ENCODE results near the gene COL25A1.

The COL25A1 gene

GRCh38 chr4:109291707-109292238 lies 10.7 kb downstream of the COL25A1 start:
- DNase-seq: no peak

DNA sequence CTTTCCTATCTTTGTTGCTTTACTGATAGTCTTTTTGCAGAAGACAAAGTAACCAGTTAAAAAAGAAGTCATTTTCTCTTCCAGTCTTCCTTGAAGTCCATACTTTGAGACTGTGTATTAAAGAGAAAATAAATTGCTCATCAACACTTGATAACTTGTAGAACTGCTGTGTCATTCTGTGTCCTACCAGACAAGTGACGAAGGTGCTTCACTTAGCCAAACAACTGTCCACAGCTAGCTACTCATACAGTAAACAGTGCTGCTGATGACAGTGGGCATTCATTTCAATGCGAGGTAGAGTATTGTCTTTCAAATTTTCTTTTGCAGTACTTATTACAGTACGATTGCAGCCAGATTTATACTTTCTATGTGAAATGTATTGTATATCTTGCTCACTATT lies 11.5 kb downstream of the COL25A1 start:
- no peak for DNase-seq

GRCh38 chr4:109278594-109279031 lies 23.8 kb downstream of the COL25A1 start:
- no peak for DNase-seq

DNA sequence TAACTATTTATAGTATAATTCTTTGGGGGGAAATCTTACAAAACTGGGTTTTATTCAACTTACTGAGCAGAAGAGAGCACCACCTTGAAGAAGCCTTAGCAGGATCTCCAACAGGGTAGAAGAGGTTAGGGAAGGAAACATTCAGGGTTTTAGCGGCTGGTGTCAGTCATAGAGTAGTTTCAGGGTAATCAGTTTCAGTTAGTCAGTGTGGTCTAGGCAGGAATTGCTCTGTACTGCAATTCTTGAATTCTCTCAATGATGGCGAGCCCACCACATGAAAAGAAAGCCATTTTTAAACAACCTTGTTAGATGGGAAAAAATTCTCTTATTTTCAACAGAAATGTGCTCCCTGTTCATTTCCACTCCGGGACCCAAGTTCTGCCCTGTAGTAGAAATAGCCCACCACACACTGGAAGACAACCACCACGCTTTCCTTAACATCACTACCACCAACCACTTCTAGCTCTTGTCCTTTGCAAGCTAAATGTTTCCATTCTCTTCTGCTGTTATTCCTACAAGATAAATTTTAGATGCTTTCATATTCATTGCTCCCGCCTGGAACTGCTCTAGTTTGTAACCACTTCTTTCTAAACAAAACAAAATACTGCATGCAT lies 25.9 kb downstream of the COL25A1 start:
- no peak for DNase-seq

GRCh38 chr4:109275066-109275745 lies 27.3 kb downstream of the COL25A1 start:
- DNase-seq: peak in 1 of 2 experiments; percentile 0

DNA sequence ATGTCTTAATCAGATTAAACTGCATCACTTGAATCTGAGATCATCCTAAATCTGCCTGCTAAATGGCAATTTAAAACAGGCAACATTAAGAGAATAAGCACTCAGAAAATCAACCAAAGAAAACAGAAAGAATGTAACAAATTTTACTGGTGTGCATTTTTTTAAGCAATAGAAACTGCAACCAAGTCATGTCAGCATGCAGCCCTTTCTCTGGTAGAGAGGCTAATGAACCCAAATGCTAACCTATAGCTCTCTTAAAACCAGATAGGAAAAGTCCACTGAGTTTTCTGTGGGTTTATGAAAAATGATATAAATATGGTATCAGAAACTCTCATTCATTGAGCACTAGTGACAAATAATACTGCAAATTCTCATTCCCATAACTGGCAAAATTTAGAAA lies 35.6 kb downstream of the COL25A1 start:
- DNase-seq: no peak

- DNase-seq: no peak
These were observed 36.2 kb downstream of the COL25A1 start for GRCh38 chr4:109266236-109266635.

DNA sequence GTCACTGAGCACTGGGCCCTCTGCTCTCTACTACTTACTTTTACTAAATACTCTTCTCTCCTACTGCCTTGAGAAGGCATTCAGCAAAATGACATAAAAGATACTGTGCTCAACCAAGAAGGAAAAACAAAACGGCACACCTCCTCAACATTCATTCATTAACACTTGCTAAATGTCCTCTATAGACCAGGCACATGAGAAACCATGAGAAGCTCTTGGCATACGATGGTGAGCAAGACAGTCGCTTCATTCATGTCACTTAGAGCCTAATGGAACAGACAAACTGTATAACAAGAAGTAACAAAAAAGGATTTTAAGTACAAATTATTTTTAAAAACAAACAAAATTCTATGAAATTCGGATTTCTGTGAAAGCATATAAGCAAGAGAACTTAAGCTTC lies 38.7 kb downstream of the COL25A1 start:
- no peak for DNase-seq

- DNase-seq: no peak
These were observed 45.6 kb downstream of the COL25A1 start for GRCh38 chr4:109256818-109257217.

DNA sequence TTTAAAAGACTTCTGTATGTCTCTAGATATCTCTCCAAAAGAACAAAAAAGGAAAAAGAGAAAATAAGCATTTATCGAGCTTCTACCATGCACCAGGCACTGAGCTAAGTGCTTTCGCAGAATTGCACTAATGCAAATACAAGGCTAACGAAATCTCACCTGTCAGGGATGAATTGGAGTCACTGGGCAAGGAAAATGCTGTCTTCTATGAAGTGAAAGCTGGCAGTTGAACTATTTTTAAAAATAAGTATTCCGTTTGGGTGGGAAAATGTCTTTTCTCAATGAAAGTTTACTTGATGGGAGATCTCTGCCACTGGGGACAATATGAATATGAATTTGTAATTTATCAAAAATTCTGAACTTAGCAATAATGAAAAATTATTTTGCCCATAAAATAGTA lies 47.6 kb downstream of the COL25A1 start:
- DNase-seq: no peak

DNA sequence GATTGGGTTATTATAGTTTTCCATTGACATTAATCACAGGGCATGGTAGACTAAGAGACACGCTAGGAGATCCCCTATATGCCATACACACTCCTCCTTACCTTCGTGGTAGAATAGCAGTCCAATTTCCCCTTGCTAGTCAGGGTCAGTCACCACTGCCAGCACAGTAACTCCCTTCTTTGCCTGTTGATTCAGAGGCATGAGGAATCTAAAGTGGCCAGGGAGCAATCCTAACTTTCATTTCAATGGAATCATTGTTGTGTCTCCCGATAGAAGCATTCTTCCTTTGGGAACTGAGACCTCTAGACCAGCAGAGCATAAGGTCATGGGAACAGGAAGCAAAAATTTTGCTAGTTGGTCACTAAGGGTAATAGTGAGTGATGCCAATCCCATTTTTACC lies 51.1 kb downstream of the COL25A1 start:
- no peak for DNase-seq

GRCh38 chr4:109248322-109248900 lies 54.0 kb downstream of the COL25A1 start:
- DNase-seq: no peak

- no peak for DNase-seq
These were observed 58.6 kb downstream of the COL25A1 start for GRCh38 chr4:109243871-109244270.

GRCh38 chr4:109238746-109239145 lies 63.7 kb downstream of the COL25A1 start:
- DNase-seq: no peak

DNA sequence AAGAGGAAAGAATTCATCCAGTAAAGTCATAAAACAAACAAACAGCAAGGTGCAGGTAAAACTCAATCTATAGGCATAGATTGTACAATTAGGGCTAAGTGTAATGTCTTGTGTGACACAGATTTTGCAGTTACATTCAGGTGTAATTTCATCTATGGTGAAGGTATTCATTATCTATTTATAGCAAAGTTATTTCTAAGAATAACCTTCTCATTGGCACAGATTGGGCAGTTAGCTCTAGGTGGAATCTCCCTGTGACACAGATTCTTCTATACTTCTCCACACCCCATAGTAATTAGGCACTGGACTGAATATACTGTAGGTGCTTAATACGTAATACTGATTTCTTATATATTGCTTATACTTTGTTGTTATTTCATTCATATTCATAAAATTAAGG lies 66.8 kb downstream of the COL25A1 start:
- DNase-seq: no peak

- DNase-seq: no peak
These were observed 67.9 kb downstream of the COL25A1 start for GRCh38 chr4:109234596-109234995.

DNA sequence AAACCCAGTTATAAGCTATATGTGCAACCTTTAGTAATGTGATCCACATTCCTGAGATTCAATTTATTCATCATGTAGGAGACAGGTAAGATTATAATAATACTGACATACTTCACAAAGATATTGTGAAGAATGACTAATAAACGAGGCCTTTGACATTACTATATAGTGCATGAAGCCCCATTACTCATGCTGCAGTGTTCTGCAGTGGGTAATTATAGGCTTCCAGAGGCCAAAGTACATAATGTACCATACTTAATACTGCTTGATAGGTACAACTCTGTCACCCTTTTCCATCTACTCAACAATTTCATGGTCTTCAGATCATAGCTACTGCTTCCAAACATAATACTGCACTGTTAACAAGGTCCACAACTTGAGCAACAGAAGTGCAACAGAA lies 68.9 kb downstream of the COL25A1 start:
- DNase-seq: no peak

- no peak for DNase-seq
These were observed 69.8 kb downstream of the COL25A1 start for GRCh38 chr4:109232681-109233080.

- no peak for DNase-seq
These were observed 71.1 kb downstream of the COL25A1 start for GRCh38 chr4:109231331-109231730.

DNA sequence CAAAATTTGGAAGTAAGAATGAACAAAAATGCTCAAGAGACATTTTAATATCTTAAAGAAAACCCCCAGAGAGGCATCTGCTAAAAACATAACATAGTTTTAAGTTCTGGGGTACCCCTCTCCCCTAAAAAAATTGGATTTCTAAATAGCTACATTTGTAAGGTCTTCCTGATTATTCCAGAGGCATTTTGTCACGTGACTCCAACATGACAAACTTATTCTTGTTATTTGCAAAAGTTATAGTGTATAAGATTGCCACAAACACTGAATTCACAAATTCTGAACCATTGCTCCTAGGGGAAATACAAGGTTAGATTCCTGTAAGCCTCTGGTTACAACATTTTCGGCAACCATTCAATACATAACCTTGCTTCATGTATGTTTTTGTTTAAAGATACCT lies 73.4 kb downstream of the COL25A1 start:
- no peak for DNase-seq

- DNase-seq: no peak
These were observed 84.2 kb downstream of the COL25A1 start for GRCh38 chr4:109218288-109218687.

DNA sequence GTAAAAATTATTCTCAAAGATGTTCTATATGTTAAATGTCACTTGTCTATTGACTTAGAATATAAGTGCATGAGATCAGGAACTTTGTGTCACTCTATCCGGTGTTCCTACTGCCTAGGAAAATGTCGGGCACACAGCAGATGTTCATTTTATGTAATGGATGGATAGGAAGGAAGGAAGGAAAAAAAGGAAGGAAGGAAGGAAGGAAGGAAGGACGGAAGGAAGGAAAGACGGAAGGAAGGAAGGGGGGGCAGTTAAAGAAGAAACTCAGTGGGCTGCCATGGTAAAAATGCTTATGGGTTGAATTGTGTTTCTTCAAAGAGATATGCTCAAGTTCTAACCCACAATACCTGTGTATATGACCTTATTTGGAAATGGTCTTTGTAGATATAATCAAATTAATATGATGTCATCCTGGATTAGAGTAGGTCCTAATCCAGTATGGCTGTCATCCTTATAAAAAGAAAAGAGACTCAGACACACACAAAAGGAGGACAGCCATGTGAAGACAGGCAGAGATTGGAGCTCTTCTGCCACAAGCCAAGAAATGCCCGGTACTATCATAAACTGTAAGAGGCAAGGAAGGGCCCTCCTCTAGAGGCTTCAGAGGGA lies 86.3 kb downstream of the COL25A1 start:
- no peak for DNase-seq

- no peak for DNase-seq
These were observed 87.0 kb downstream of the COL25A1 start for GRCh38 chr4:109215506-109215905.
